Measurements from ENCODE around the gene GABBR2. TPM values are rescaled to one million over a fixed set of nuclear protein-coding genes. Genes with fewer than 3 reads are reported as not detected.

GABBR2 gene
- total and polyA plus RNA-seq, 9 of the 15 experiments (the other 6 are each of a cell fraction or from before 2014, with no cell fraction given): 0.15 to 1.9 (median 0.32) TPM

DNA sequence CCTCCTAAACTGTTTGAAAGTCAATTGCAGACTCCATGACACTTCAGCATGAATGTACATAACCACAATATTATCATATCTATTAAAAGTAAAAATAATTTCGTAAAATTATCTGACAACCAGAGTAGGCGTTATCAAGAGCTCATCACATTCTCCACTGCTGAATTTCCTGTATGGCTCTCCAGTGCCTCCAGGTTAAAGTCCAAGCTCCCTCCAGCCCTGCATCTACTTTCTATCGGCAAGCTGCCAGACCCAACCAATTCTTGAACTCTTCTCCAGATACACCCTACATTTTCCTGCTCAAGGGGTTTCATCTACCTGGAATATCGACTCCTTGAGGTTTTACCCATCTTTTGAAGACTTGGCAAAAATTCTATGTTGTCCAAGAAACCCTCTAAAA lies 378.8 kb downstream of the GABBR2 start:
- POLR2A ChIA-PET: interaction anchor here (0.6 to 1.3 kb wide), 4 partner anchors 11 to 181 kb away, joined by 3 to 4 read pairs (median 3); no protein-coding TSS in a partner anchor
- CTCF ChIA-PET (ENCODE audit: low intra/inter-chr PET ratio): no interaction called here

More for the DNA sequence above, 378.8 kb downstream of the GABBR2 start:
- Histone ChIP-seq H3K9ac (ENCODE audit: insufficient read depth in 1 of 2, low read depth in 2 of 2, low read length in 2 of 2) (no peak overlapping the region), H4K20me1 (replicated peaks; ENCODE audit: control insufficient read depth, insufficient read depth, low read length) (no peaks in the 10 kb centered on the region), H2AFZ (ENCODE audit: low read depth, low read length) (no peak overlapping the region), H3K4me2 (ENCODE audit: insufficient read depth, low read length) (no peak overlapping the region), H3K27ac (ENCODE audit: extremely low read depth, low read depth, low read length) (no peak overlapping the region), H3K4me1 (replicated peaks in 1 of 2; ENCODE audit: control insufficient read depth in 2 of 2, insufficient read depth in 2 of 2, low read length in 2 of 2) (peaks cover 23 to 47% of the 10 kb centered on the region in 2 experiments), H3K4me3 (no peak overlapping the region), H3K79me2 (ENCODE audit: control insufficient read depth, insufficient read depth, low read length) (no peaks in the 10 kb centered on the region), H3K9me1 (ENCODE audit: control insufficient read depth, insufficient read depth, low read length) (no peaks in the 10 kb centered on the region), H3K27me3 (ENCODE audit: control insufficient read depth in 2 of 2, insufficient read depth in 2 of 2, low read length in 2 of 2) (no peaks in the 10 kb centered on the region), H3K36me3 (ENCODE audit: control insufficient read depth, insufficient read depth, low read length) (no peaks in the 10 kb centered on the region), H3K9me3 (replicated peaks; ENCODE audit: control insufficient read depth, insufficient read depth, low read depth, low read length) (no peaks in the 10 kb centered on the region)
- ATAC-seq: no peak
- BruUV-seq (replicated peaks): no TSS peak
- TF ChIP-seq BCL6 (CRISPR knock-in tag; IDR thresholded peaks at IDR 0.05) (no peak), YBX1 (IDR thresholded peaks at IDR 0.05) (no peak), ELF1 (tag; IDR thresholded peaks at IDR 0.05) (no peak), BCOR (IDR thresholded peaks at IDR 0.05) (no peak), C11orf30 (IDR thresholded peaks at IDR 0.05; ENCODE audit: low read depth) (no peak), SOX6 (IDR thresholded peaks at IDR 0.05) (no peak), ZZZ3 (IDR thresholded peaks at IDR 0.05) (no peak), ZC3H4 (CRISPR knock-in tag; IDR thresholded peaks at IDR 0.05; ENCODE audit: borderline replicate concordance) (no peak), FIP1L1 (IDR thresholded peaks at IDR 0.05; ENCODE audit: low read depth, low read length, poor library complexity, severe bottlenecking) (no peak), TBP (optimal IDR thresholded peaks at IDR 0.05; ENCODE audit: low read depth, low read length) (no peak), ZNF75A (CRISPR knock-in tag; IDR thresholded peaks at IDR 0.05) (no peak)
- TF ChIP-seq, protein P1, sequence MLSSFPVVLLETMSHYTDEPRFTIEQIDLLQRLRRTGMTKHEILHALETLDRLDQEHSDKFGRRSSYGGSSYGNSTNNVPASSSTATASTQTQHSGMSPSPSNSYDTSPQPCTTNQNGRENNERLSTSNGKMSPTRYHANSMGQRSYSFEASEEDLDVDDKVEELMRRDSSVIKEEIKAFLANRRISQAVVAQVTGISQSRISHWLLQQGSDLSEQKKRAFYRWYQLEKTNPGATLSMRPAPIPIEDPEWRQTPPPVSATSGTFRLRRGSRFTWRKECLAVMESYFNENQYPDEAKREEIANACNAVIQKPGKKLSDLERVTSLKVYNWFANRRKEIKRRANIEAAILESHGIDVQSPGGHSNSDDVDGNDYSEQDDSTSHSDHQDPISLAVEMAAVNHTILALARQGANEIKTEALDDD (IDR thresholded peaks at IDR 0.05): no peak
- TF ChIP-seq, protein P2, sequence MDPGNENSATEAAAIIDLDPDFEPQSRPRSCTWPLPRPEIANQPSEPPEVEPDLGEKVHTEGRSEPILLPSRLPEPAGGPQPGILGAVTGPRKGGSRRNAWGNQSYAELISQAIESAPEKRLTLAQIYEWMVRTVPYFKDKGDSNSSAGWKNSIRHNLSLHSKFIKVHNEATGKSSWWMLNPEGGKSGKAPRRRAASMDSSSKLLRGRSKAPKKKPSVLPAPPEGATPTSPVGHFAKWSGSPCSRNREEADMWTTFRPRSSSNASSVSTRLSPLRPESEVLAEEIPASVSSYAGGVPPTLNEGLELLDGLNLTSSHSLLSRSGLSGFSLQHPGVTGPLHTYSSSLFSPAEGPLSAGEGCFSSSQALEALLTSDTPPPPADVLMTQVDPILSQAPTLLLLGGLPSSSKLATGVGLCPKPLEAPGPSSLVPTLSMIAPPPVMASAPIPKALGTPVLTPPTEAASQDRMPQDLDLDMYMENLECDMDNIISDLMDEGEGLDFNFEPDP (CRISPR knock-in tag; IDR thresholded peaks at IDR 0.05): no peak
- TF ChIP-seq, protein P3, sequence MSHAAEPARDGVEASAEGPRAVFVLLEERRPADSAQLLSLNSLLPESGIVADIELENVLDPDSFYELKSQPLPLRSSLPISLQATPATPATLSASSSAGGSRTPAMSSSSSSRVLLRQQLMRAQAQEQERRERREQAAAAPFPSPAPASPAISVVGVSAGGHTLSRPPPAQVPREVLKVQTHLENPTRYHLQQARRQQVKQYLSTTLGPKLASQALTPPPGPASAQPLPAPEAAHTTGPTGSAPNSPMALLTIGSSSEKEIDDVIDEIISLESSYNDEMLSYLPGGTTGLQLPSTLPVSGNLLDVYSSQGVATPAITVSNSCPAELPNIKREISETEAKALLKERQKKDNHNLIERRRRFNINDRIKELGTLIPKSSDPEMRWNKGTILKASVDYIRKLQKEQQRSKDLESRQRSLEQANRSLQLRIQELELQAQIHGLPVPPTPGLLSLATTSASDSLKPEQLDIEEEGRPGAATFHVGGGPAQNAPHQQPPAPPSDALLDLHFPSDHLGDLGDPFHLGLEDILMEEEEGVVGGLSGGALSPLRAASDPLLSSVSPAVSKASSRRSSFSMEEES (CRISPR knock-in tag; IDR thresholded peaks at IDR 0.05): no peak
- TF ChIP-seq, protein P4, sequence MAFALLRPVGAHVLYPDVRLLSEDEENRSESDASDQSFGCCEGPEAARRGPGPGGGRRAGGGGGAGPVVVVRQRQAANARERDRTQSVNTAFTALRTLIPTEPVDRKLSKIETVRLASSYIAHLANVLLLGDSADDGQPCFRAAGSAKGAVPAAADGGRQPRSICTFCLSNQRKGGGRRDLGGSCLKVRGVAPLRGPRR (CRISPR knock-in tag; IDR thresholded peaks at IDR 0.05): no peak
- TF ChIP-seq, protein P5, sequence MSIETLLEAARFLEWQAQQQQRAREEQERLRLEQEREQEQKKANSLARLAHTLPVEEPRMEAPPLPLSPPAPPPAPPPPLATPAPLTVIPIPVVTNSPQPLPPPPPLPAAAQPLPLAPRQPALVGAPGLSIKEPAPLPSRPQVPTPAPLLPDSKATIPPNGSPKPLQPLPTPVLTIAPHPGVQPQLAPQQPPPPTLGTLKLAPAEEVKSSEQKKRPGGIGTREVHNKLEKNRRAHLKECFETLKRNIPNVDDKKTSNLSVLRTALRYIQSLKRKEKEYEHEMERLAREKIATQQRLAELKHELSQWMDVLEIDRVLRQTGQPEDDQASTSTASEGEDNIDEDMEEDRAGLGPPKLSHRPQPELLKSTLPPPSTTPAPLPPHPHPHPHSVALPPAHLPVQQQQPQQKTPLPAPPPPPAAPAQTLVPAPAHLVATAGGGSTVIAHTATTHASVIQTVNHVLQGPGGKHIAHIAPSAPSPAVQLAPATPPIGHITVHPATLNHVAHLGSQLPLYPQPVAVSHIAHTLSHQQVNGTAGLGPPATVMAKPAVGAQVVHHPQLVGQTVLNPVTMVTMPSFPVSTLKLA (conservative IDR thresholded peaks at IDR 0.05): no peak
- TF ChIP-seq, protein P6, sequence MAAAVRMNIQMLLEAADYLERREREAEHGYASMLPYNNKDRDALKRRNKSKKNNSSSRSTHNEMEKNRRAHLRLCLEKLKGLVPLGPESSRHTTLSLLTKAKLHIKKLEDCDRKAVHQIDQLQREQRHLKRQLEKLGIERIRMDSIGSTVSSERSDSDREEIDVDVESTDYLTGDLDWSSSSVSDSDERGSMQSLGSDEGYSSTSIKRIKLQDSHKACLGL (CRISPR knock-in tag; IDR thresholded peaks at IDR 0.05; ENCODE audit: borderline replicate concordance, poor library complexity, severe bottlenecking): no peak
- no peak for FAIRE-seq
- peak in 1 of 4 experiments; percentile 2 for DNase-seq (ENCODE audit: extremely low read depth in 1 of 4, low spot score in 3 of 4)
- 46% methylated on average over 4 of the region's 4 CpGs for WGBS (ENCODE audit: insufficient coverage, low coverage, missing lambda C conversion rate)
- in situ Hi-C loops (cut with MboI): no loop called here
- intact Hi-C loops (cut with micrococcal nuclease): no loop called here

Measured in K562 (cell line).